ENCODE results near the gene CEP162.

GRCh38 chr6:84258268-84258667 is 30.8 kb upstream of the CEP162 start:
- TF ChIP-seq ZNF121 (tag by site-specific recombination; IDR thresholded peaks at IDR 0.05) (no peak), RBAK (tag by site-specific recombination; IDR thresholded peaks at IDR 0.05) (no peak), CTCF (tag by site-specific recombination; IDR thresholded peaks at IDR 0.05) (no peak), ZNF138 (tag by site-specific recombination; IDR thresholded peaks at IDR 0.05; ENCODE audit: borderline replicate concordance) (no peak), ZNF558 (tag by site-specific recombination; IDR thresholded peaks at IDR 0.05) (no peak), ZBTB26 (tag by site-specific recombination; optimal IDR thresholded peaks at IDR 0.05) (no peak), ZNF112 (tag by site-specific recombination; IDR thresholded peaks at IDR 0.05) (no peak), ZNF223 (tag by site-specific recombination; IDR thresholded peaks at IDR 0.05) (no peak), ZNF624 (tag by site-specific recombination; IDR thresholded peaks at IDR 0.05) (no peak), ZFP3 (tag by site-specific recombination; IDR thresholded peaks at IDR 0.05; ENCODE audit: low read depth) (no peak), ZSCAN4 (tag by site-specific recombination; IDR thresholded peaks at IDR 0.05) (no peak), PBX3 (CRISPR knock-in tag; IDR thresholded peaks at IDR 0.05) (no peak), HIC1 (tag by site-specific recombination; IDR thresholded peaks at IDR 0.05) (no peak), ZNF792 (tag by site-specific recombination; IDR thresholded peaks at IDR 0.05) (no peak)

All from HEK293 (cell line).